GM23338 (cell line): Measurements from ENCODE around the gene UGT2B15. TPM values are rescaled to one million over a fixed set of nuclear protein-coding genes. Genes with fewer than 3 reads are reported as not detected.

Experiments
- ATAC-seq: fragments of 200-7000 bp; cut with Tn5 transposase; 3 replicates; pipeline ENCODE4 v1.9.1; 2020
- DNase-seq: peaks from one replicate; pipeline ENCODE4 v3.0.0-alpha.2; 2015; ENCODE audit warnings: low spot score
- H2AFZ ChIP-seq: fragments of 200-600 bp; sonication (generic); 2 replicates; pipeline ENCODE4 v1.8.0; 2016; ENCODE audit warnings: antibody characterized with exemption, mild to moderate bottlenecking, moderate library complexity
- H3F3A ChIP-seq: fragments of 200-600 bp; sonication (generic); replicated peaks from 2 replicates; pipeline ENCODE4 v1.8.0; 2017; ENCODE audit warnings: antibody characterized with exemption, mixed run types, low read depth
- H3K27ac ChIP-seq: fragments of 200-600 bp; sonication (generic); 2 replicates; pipeline ENCODE4 v1.6.1; 2016; ENCODE audit warnings: low read depth
- H3K27me3 ChIP-seq: fragments of 200-600 bp; sonication (generic); 2 replicates; pipeline ENCODE4 v1.8.0; 2016; ENCODE audit warnings: mild to moderate bottlenecking, mixed run types, moderate library complexity; ENCODE audit not compliant: insufficient read depth
- H3K36me3 ChIP-seq: fragments of 200-600 bp; sonication (generic); 2 replicates; pipeline ENCODE4 v1.8.0; 2016; ENCODE audit warnings: mild to moderate bottlenecking; ENCODE audit not compliant: insufficient read depth
- H3K4me1 ChIP-seq: fragments of 200-600 bp; sonication (generic); 2 replicates; pipeline ENCODE4 v1.8.0; 2016; ENCODE audit warnings: mild to moderate bottlenecking, moderate library complexity; ENCODE audit not compliant: insufficient read depth
- H3K4me2 ChIP-seq: fragments of 200-600 bp; sonication (generic); 2 replicates; pipeline ENCODE4 v1.7.1; 2017; ENCODE audit warnings: mixed run types
- H3K4me3 ChIP-seq: fragments of 200-600 bp; sonication (generic); 2 replicates; pipeline ENCODE4 v1.6.1; 2016; ENCODE audit warnings: mixed run types
- H3K79me2 ChIP-seq: fragments of 200-600 bp; sonication (generic); replicated peaks from 2 replicates; pipeline ENCODE4 v1.8.0; 2017; ENCODE audit warnings: mild to moderate bottlenecking; ENCODE audit not compliant: insufficient read depth
- H3K9me2 ChIP-seq: fragments of 200-600 bp; sonication (generic); 2 replicates; pipeline ENCODE4 v1.8.0; 2017; ENCODE audit not compliant: insufficient read depth
- H4K20me1 ChIP-seq: fragments of 200-600 bp; sonication (generic); replicated peaks from 2 replicates; pipeline ENCODE4 v1.8.0; 2017; ENCODE audit warnings: mild to moderate bottlenecking; ENCODE audit not compliant: insufficient read depth
- H3K27ac Mint-ChIP-seq: 2 replicates; pipeline ENCODE4 v1.8.0; 2020; ENCODE audit warnings: inconsistent platforms, mild to moderate bottlenecking, moderate library complexity, mixed read lengths
- H3K27me3 Mint-ChIP-seq: 3 replicates; pipeline ENCODE4 v1.8.0; 2022; ENCODE audit warnings: low read depth, mild to moderate bottlenecking, moderate library complexity, mixed read lengths, inconsistent platforms; ENCODE audit not compliant: insufficient read depth, poor library complexity
- H3K36me3 Mint-ChIP-seq: 3 replicates; pipeline ENCODE4 v1.8.0; 2021; ENCODE audit warnings: low read depth, mild to moderate bottlenecking, inconsistent platforms, moderate library complexity, mixed read lengths
- H3K4me1 Mint-ChIP-seq: 3 replicates; pipeline ENCODE4 v1.8.0; 2020; ENCODE audit warnings: mild to moderate bottlenecking, inconsistent platforms, mixed read lengths
- H3K4me3 Mint-ChIP-seq: 3 replicates; pipeline ENCODE4 v1.8.0; 2021; ENCODE audit warnings: moderate library complexity, mild to moderate bottlenecking, inconsistent platforms, mixed read lengths
- H3K9me3 Mint-ChIP-seq: 3 replicates; pipeline ENCODE4 v1.8.0; 2020; ENCODE audit warnings: moderate library complexity, mild to moderate bottlenecking, inconsistent platforms, mixed read lengths
- EZH2 ChIP-seq: fragments of 200-600 bp; sonication (generic); IDR thresholded peaks from one replicate; pipeline ENCODE4 v1.8.0; 2017; ENCODE audit warnings: antibody characterized with exemption, mild to moderate bottlenecking, low read depth; ENCODE audit not compliant: unreplicated experiment
- EZH2phosphoT487 ChIP-seq: fragments of 200-600 bp; sonication (generic); IDR thresholded peaks from one replicate; pipeline ENCODE4 v1.8.1; 2018; ENCODE audit warnings: antibody characterized with exemption; ENCODE audit not compliant: unreplicated experiment
- ZNF462 ChIP-seq: fragments of 250-450 bp; sonication (Bioruptor Pico); IDR thresholded peaks from 2 replicates; pipeline ENCODE4 v1.5.0; 2020; ENCODE audit warnings: mild to moderate bottlenecking, moderate library complexity
- polyA plus RNA-seq: library from polyadenylated mRNA; unstranded; fragments of >200 nt; fragmentation: Nextera tagmentation; extraction: Ambion mirVana; gene quantifications from 2 replicates; pipeline ENCODE4 v1.2.1, GENCODE V29; 2016
- total RNA-seq: library from RNA; depleted of rRNA; stranded (reverse); fragments of >200 nt; shearing (Covaris generic); gene quantifications from 2 replicates; pipeline ENCODE4 v1.2.3, GENCODE V29; 2014

Gene UGT2B15
- total and polyA plus RNA-seq, 2 experiments from 2014 or later = not detected

- no peak for TF ChIP-seq ZNF462 (CRISPR knock-in tag)
These were observed 47.5 kb upstream of the UGT2B15 start (continued) for GRCh38 chr4:68717999-68718398.

GRCh38 chr4:68714400-68714799, 43.9 kb upstream of the UGT2B15 start:
- H3K79me2 ChIP-seq = no peaks in the 10 kb centered on the region
- no peaks in the 10 kb centered on the region for H3K4me1 ChIP-seq
- H3K27ac ChIP-seq = no peak overlapping the region
- no peaks in the 10 kb centered on the region for H3K36me3 ChIP-seq
- H3K27me3 Mint-ChIP-seq = no peaks in the 10 kb centered on the region
- no peak overlapping the region for H2AFZ ChIP-seq
- peaks cover under 1% of the 10 kb centered on the region; the same call in 1 of the 3 replicates for H3K36me3 Mint-ChIP-seq
- peaks cover 1% of the 10 kb centered on the region for H3K9me3 Mint-ChIP-seq
- TF ChIP-seq ZNF462 (CRISPR knock-in tag) (no peak), EZH2 (no peak), EZH2phosphoT487 (no peak)
- H3K4me3 ChIP-seq = no peak overlapping the region
- no peaks in the 10 kb centered on the region for H3F3A ChIP-seq
- no peak overlapping the region for H3K4me3 Mint-ChIP-seq
- H3K4me1 Mint-ChIP-seq = peaks cover 4% of the 10 kb centered on the region; the same call in 2 of the 3 replicates
- H3K27ac Mint-ChIP-seq = peak overlapping the region; percentile 70; the same call in 1 of the 2 replicates
- H4K20me1 ChIP-seq = no peaks in the 10 kb centered on the region
- no peak for DNase-seq
- H3K9me2 ChIP-seq = no peaks in the 10 kb centered on the region
- H3K27me3 ChIP-seq = no peaks in the 10 kb centered on the region
- ATAC-seq = no peak
- no peak overlapping the region for H3K4me2 ChIP-seq
